HG02588 (cell line): ENCODE data around the gene PCNX1.

Experiments
- ATAC-seq: cut with Tn5 transposase; IDR thresholded peaks from one replicate; pipeline ENCODE4 v1.9.1; 2021; ENCODE audit warnings: mild to moderate bottlenecking, moderate library complexity; ENCODE audit not compliant: unreplicated experiment

The PCNX1 gene

DNA sequence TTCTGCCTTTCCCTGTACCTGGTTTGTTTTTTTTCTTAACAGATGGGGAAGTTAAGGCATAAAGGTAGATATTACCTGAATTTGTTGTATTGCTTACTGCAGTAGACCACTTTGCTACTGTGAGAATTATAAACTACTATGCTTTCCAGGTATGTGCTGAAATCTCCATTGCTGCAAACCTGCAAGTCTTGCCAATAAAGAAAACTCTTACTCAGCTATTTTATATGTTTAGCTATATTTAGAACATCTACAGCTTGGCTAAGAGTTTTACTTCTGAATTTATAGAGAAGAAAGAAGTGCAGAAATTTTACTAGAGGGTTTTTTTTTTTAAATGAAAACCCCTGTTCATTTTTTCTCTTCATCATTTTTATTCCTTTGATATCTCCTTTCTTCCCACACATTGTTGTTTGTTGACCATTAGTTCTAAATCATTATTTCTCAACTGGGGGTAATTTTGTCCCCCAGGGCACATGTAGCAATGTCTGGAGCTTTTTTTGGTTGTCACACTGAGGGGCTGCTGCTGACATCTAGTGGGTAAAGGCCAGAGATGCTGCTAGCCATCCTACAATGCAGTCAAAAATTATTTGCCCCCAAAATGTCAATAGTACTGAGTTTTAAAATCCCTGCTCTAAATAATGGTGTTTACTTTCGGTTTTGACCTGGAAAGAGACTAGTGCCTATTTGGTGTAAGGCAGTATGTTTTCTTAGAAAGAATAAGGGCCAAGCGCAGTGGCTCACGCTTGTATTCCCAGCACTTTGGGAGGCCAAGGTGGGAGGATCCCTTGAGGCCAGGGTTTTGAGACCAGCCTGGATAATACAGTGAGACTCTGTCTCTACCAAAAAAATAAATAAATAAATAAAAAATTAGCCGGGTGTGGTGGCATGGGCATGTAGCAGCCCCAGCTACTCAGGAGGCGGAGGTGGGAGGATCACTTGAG lies 48.6 kb downstream of the PCNX1 start:
- ATAC-seq: no peak

GRCh38 chr14:70956511-70956910 lies 49.3 kb downstream of the PCNX1 start:
- no peak for ATAC-seq

DNA sequence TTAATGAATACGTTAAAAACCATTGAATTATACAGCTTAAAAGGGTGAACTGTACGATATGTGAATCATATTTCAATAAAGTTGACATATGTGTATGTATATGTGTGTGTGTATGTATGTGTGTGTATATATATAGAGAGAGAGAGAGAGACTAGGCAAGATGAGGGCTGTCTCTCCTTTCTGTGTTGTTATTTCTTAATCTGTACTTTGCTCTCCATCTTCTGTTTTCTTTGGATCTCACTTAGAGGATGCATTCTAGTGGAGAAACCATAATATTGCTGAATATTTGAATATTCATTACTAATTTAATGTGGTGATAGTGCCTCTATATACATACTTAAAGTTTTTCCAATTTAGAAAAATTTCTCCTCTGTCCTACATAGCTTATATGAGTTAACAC lies 50.5 kb downstream of the PCNX1 start:
- no peak for ATAC-seq

- ATAC-seq: no peak
These were observed 55.7 kb downstream of the PCNX1 start for GRCh38 chr14:70962935-70963334.

- no peak for ATAC-seq
These were observed 57.2 kb downstream of the PCNX1 start for GRCh38 chr14:70964492-70964891.

DNA sequence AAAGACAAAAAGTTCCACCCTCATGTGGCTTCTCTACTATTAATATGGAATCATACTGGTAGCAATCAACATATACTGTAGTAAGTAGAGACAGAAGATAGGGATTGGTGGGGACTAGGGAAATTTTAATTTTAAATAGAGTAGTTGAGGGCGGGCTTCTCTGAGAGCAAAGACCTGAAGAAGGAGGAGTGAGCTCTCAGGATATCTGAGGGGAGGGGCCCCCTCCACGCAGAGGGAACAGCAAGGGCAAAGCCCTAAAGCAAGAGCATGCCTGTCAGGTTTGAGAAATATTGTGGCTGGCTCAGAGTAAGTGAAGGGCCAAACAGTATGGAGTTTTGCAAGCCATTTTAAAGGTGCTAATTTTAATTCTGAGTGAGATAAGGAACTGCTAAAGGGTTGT lies 64.3 kb downstream of the PCNX1 start:
- ATAC-seq: no peak

DNA sequence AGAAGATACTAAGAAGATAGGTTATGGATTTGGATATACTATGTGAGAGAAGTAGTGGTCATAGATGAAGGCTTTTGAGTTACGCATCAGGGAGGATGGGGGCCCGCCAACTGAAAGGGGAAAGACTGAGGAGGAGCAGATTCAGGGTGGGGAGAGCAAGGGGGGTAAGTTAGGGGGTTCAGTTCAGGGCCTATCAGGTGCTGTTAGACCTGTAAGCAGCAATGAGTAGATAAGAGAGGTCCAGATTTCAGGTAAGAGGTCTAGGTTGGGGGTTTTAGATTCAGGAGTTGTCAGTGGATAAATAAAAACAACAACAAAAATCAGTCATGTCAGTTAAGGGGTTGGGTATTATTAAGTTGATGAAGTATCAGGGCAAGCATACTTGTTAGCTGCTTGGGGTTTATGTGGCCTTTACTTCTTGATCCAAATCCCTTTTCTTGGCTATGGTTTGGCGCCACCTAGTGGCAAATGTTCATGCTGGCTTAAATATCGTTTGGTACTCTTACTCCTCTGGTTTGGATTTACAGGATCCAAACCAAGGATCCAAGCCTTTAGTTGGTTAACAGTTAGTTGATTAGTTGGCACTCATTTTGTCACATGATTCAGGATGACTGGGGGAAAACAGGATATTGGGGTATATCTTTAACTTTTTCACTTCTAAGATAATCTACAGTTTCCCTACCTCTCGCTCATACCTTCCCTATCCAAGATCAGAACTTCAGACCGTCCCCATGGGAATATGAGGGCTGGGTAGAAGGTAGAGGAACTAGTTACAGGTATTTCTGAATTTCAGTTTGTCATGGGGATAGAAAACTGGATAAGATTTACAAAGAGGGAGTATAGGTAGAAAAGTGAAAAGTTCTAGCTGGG lies 65.1 kb downstream of the PCNX1 start:
- ATAC-seq: no peak

DNA sequence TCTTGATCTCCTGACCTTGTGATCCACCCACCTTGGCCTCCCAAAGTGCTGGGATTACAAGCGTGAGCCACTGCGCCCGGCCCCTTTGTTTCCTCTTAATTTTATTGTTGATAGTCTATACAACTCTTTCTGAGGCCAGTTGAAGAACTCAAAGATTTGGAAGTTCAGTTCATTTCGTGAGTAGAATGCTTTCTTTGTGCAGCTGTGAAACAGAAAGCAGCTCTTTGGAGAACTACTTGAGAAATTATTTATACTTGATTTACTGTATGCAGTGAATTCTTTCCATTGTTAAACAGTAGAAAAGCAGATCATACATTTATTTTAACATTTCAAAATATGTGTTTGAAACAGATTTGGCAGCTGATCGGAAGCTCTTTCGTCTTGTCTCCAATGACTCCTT lies 69.3 kb downstream of the PCNX1 start:
- ATAC-seq: no peak

- no peak for ATAC-seq
These were observed 74.0 kb downstream of the PCNX1 start for GRCh38 chr14:70981000-70981952.

- no peak for ATAC-seq
These were observed 74.9 kb downstream of the PCNX1 start for GRCh38 chr14:70982200-70982599.

GRCh38 chr14:70987041-70987440 lies 79.8 kb downstream of the PCNX1 start:
- no peak for ATAC-seq

DNA sequence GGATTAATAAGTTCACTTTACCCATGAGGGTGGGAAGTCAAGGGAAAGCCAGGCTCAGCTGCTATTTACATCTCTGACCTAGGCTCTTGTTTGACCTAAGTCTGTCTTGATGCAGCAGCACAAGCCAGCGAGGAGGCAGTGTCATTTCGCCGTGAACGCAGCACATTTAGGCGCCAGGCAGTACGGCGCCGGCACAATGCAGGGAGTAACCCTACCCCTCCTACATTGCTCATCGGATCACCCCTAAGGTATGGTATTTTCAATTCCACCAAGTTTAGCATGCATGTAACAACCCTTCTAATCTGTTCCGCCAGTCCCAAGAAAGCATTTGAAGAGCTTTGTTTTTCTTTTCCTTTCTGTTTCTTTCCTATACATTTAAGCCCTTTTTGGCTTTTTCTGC lies 81.2 kb downstream of the PCNX1 start:
- no peak for ATAC-seq

- ATAC-seq: no peak
These were observed 86.7 kb downstream of the PCNX1 start for GRCh38 chr14:70993931-70994330.

DNA sequence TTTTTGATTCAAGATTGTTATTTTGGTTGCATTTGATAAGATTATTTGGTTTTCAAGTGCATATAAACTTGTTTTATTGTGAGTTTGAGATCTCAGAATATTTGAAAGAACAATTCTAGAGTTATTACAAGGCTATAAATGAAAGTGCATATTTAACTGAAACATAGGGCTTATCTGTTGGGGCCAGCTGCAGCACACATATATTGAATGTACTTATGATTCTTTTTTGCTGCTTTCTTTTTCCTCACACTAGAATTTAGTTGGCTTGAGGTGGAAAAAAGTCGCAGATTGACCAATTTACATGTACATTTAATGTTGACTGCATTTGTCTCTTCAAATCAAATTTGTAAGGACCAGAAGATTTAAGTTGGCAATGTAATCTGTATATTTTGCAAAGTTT lies 88.0 kb downstream of the PCNX1 start:
- ATAC-seq: no peak

- no peak for ATAC-seq
These were observed 88.4 kb downstream of the PCNX1 start for GRCh38 chr14:70995671-70996070.

DNA sequence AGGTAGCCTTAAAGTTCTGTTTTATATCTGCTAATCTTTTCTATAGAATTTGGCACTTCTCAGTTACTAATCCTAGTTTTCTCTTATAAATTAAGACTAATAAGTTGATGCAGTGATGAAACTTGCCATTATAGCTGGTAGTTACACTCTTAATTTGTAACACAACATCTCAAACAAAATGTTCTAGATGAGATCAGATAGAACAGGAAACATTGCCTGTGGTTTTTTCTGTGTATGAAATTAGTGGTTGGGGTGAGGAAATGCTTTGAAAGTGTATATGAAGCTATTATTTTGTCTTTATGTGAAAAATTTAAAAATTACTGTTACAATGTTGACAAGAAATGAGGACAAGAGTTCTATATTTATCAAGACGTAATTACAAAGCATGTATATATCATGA lies 91.9 kb downstream of the PCNX1 start:
- no peak for ATAC-seq

- ATAC-seq: no peak
These were observed 92.8 kb downstream of the PCNX1 start for GRCh38 chr14:71000091-71000490.

GRCh38 chr14:71001742-71002141 lies 94.5 kb downstream of the PCNX1 start:
- no peak for ATAC-seq

GRCh38 chr14:71003156-71003555 lies 95.9 kb downstream of the PCNX1 start:
- no peak for ATAC-seq

DNA sequence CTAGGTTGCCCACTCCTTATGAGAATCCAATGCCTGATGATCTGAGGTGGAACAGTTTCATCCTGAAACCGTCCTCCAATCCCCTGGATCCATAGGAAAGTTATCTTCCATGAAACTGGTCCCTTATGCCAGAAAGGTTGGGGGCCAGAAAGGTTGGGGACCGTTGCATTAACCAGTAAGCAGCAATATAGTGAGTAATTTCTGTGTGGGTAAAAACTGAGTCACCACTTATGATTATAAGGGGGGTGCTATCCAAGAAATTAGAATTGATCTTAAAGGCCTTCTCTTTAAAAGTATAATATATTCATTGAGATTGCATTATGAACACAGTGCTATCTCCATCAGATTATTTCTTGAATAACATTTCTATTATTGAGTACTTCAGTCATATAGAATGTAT lies 97.2 kb downstream of the PCNX1 start:
- no peak for ATAC-seq

GRCh38 chr14:71005076-71005475 lies 97.8 kb downstream of the PCNX1 start:
- no peak for ATAC-seq
